SK-N-SH treated with all-trans-retinoic acid at 6 μM for 48 hours (cell line): ENCODE data around the gene RNU1-3.
"Not testable (repeated sequence)": the region's sequence is repeated elsewhere in the genome, so short reads cannot be mapped to it uniquely, and the experiment has no call there.

ENCODE experiments used
- BACH2 ChIP-seq: fragments of 250-450 bp; sonication (Bioruptor Pico); IDR thresholded peaks from 2 replicates; pipeline ENCODE4 v1.9.0; 2021; ENCODE audit warnings: mild to moderate bottlenecking, borderline replicate concordance
- GLIS3 ChIP-seq: fragments of 250-450 bp; sonication (Bioruptor Pico); IDR thresholded peaks from 2 replicates; pipeline ENCODE4 v1.5.0; 2020; ENCODE audit warnings: mild to moderate bottlenecking, moderate library complexity
- POU6F1 ChIP-seq: fragments of 250-450 bp; sonication (Bioruptor Pico); IDR thresholded peaks from 2 replicates; pipeline ENCODE4 v1.8.0; 2021; ENCODE audit warnings: low read depth, mild to moderate bottlenecking, moderate library complexity, borderline replicate concordance
- RARB ChIP-seq: fragments of 250-450 bp; sonication (Bioruptor Pico); IDR thresholded peaks from 2 replicates; pipeline ENCODE4 v1.8.0; 2021; ENCODE audit warnings: mild to moderate bottlenecking, moderate library complexity
- TF ChIP-seq, protein P1 (sequence below): fragments of 250-450 bp; sonication (Bioruptor Pico); IDR thresholded peaks from 2 replicates; pipeline ENCODE4 v1.8.0; 2020; ENCODE audit warnings: mild to moderate bottlenecking, moderate library complexity, borderline replicate concordance

DNA sequence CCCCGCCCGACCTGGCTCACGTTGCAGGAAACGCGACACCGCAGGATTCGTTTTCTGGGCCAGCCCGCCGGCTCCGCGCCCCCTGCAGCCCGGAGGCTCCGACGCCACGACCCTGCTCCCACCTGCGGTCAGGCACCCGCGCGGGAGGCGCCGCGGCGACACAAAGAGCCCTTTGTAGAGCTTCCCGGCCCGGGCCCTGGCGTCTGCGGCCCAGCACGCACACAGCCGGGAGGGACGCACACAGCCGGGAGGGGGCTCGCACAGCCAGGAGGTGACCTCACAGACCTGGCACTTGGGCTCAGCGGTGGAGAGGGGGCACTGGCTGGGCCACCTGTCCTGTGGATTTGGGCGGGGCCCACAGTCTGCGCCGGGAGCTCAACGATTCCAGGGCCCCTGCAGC is 34.4 kb upstream of the RNU1-3 start:
- TF ChIP-seq BACH2, POU6F1, RARB, GLIS3 (CRISPR knock-in tag): not testable (repeated sequence)
- TF ChIP-seq, protein P1, sequence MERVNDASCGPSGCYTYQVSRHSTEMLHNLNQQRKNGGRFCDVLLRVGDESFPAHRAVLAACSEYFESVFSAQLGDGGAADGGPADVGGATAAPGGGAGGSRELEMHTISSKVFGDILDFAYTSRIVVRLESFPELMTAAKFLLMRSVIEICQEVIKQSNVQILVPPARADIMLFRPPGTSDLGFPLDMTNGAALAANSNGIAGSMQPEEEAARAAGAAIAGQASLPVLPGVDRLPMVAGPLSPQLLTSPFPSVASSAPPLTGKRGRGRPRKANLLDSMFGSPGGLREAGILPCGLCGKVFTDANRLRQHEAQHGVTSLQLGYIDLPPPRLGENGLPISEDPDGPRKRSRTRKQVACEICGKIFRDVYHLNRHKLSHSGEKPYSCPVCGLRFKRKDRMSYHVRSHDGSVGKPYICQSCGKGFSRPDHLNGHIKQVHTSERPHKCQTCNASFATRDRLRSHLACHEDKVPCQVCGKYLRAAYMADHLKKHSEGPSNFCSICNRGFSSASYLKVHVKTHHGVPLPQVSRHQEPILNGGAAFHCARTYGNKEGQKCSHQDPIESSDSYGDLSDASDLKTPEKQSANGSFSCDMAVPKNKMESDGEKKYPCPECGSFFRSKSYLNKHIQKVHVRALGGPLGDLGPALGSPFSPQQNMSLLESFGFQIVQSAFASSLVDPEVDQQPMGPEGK (CRISPR knock-in tag), result not testable (repeated sequence)
